PFSK-1 (cell line): ENCODE data around the gene LRRC8B.

ENCODE experiments used
- POLR2AphosphoS5 ChIP-seq: IDR thresholded peaks from 2 replicates; pipeline ENCODE4 v1.6.1; 2012; ENCODE audit warnings: low read depth, mild to moderate bottlenecking, control low read depth, low read length, moderate library complexity
- TAF1 ChIP-seq: IDR thresholded peaks from 2 replicates; pipeline ENCODE4 v1.6.1; 2012; ENCODE audit warnings: low read length, control low read depth, borderline replicate concordance; ENCODE audit not compliant: insufficient read depth
- TF ChIP-seq, protein P1 (sequence below), 2 experiments: IDR thresholded peaks; 2 replicates each; pipeline versions ENCODE4 v1.6.1 to v1.8.0; 2011 to 2012; ENCODE audit warnings: low read depth in 2 of 2, low read length in 2 of 2, control low read depth in 1 of 2, inconsistent platforms in 1 of 2, mild to moderate bottlenecking in 1 of 2, moderate library complexity in 1 of 2; ENCODE audit not compliant: insufficient read depth in 1 of 2

DNA sequence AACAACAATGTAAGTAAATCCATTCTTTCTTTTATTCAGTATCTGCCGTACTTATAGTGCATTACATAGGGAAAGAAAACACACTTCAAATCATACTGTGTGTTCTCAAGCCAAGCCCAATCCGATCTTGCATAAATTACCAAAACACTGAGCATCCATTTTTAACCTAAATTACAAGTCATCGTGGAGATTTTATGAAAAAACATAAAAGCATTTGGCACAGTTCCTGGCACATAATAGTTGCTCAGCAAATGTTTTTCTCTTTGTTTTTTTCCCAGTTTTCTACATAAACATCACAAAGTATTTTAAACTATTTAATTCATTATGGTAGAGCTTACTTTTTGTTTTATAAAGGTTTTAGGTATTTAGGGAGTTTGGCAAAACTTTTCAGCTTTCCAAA, 60.2 kb downstream of the LRRC8B start:
- TF ChIP-seq, protein P1, sequence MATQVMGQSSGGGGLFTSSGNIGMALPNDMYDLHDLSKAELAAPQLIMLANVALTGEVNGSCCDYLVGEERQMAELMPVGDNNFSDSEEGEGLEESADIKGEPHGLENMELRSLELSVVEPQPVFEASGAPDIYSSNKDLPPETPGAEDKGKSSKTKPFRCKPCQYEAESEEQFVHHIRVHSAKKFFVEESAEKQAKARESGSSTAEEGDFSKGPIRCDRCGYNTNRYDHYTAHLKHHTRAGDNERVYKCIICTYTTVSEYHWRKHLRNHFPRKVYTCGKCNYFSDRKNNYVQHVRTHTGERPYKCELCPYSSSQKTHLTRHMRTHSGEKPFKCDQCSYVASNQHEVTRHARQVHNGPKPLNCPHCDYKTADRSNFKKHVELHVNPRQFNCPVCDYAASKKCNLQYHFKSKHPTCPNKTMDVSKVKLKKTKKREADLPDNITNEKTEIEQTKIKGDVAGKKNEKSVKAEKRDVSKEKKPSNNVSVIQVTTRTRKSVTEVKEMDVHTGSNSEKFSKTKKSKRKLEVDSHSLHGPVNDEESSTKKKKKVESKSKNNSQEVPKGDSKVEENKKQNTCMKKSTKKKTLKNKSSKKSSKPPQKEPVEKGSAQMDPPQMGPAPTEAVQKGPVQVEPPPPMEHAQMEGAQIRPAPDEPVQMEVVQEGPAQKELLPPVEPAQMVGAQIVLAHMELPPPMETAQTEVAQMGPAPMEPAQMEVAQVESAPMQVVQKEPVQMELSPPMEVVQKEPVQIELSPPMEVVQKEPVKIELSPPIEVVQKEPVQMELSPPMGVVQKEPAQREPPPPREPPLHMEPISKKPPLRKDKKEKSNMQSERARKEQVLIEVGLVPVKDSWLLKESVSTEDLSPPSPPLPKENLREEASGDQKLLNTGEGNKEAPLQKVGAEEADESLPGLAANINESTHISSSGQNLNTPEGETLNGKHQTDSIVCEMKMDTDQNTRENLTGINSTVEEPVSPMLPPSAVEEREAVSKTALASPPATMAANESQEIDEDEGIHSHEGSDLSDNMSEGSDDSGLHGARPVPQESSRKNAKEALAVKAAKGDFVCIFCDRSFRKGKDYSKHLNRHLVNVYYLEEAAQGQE (IDR thresholded peaks at IDR 0.05; ENCODE audit: insufficient read depth in 1 of 2, low read depth in 2 of 2, low read length in 2 of 2) = no peak
- no peak for TF ChIP-seq TAF1
- no peak for TF ChIP-seq POLR2AphosphoS5
